Adrenal gland (tissue), 5 donors: Measurements from ENCODE around the gene DNAAF1.

Experiments
- POLR2A ChIP-seq, 2 donors: fragments of 450-650 bp; IDR thresholded peaks; one replicate each; pipeline ENCODE4 v1.6.1; 2017; ENCODE audit warnings: antibody characterized with exemption in 2 of 2, mild to moderate bottlenecking in 2 of 2, moderate library complexity in 1 of 2
- TF ChIP-seq, protein P1 (sequence below), 6 experiments: fragments of 450-650 bp in 4 of 6; fragments of 200-600 bp in 2 of 6; sonication (generic) in 1 of 6; IDR thresholded peaks; 1 replicate in 5 of 6; 2 replicates in 1 of 6; pipeline versions ENCODE4 v1.5.1 to v1.8.0; 2016 to 2021; ENCODE audit warnings: antibody characterized with exemption in 6 of 6, mild to moderate bottlenecking in 2 of 6, moderate library complexity in 1 of 6
- donor health status: DM: no; HTN: no; CAD: no.

GRCh38 chr16:84183572-84183875 is 38.4 kb downstream of the DNAAF1 start:
- TF ChIP-seq, protein P1, sequence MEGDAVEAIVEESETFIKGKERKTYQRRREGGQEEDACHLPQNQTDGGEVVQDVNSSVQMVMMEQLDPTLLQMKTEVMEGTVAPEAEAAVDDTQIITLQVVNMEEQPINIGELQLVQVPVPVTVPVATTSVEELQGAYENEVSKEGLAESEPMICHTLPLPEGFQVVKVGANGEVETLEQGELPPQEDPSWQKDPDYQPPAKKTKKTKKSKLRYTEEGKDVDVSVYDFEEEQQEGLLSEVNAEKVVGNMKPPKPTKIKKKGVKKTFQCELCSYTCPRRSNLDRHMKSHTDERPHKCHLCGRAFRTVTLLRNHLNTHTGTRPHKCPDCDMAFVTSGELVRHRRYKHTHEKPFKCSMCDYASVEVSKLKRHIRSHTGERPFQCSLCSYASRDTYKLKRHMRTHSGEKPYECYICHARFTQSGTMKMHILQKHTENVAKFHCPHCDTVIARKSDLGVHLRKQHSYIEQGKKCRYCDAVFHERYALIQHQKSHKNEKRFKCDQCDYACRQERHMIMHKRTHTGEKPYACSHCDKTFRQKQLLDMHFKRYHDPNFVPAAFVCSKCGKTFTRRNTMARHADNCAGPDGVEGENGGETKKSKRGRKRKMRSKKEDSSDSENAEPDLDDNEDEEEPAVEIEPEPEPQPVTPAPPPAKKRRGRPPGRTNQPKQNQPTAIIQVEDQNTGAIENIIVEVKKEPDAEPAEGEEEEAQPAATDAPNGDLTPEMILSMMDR (IDR thresholded peaks at IDR 0.05): no peak
- no peak for TF ChIP-seq POLR2A (IDR thresholded peaks at IDR 0.05)
